Measurements from ENCODE around the gene BMPR1A. TPM values are rescaled to one million over a fixed set of nuclear protein-coding genes. Genes with fewer than 3 reads are reported as not detected.

BMPR1A gene
- total and polyA plus RNA-seq, 2 of the 13 experiments (the other 11 are each of a cell fraction or from before 2014, with no cell fraction given) = 17.8 to 44.2 TPM

GRCh38 chr10:86782701-86783418 lies 26.4 kb downstream of the BMPR1A start:
- in situ Hi-C loops (cut with HindIII; ENCODE audit: extremely low pct_ligation_motif_present, low pct_unique_long_range_greater_than_20kb) = no loop called here
- Histone ChIP-seq H3K27me3 (ENCODE audit: control insufficient read depth in 1 of 2, insufficient read depth in 2 of 2, low read length in 2 of 2) (no peaks in the 10 kb centered on the region), H2AFZ (ENCODE audit: low read length) (no peak overlapping the region), H3K4me3 (replicated peaks in 1 of 3; ENCODE audit: insufficient read depth in 1 of 3, low read depth in 2 of 3, low read length in 3 of 3) (no peak overlapping the region), H3K36me3 (replicated peaks in 1 of 2; ENCODE audit: control insufficient read depth in 1 of 2, insufficient read depth in 2 of 2, low read length in 2 of 2) (0 out of 5 replicates have a peak, but pooled peaks cover 0 to 3% of the 10 kb centered on the region in 2 experiments), H3K9me3 (ENCODE audit: low read length) (no peaks in the 10 kb centered on the region), H3K4me1 (ENCODE audit: insufficient read depth, low read length) (peaks cover 39% of the 10 kb centered on the region), H3K9ac (ENCODE audit: insufficient read depth, low read depth, low read length) (no peak overlapping the region), H3K4me2 (ENCODE audit: low read depth, low read length) (no peak overlapping the region), H3K27ac (ENCODE audit: extremely low read length, insufficient read depth, low read length) (no peak overlapping the region), H4K20me1 (ENCODE audit: insufficient read depth, low read length) (peaks cover 16% of the 10 kb centered on the region; the same call in 1 of the 2 replicates), H3K79me2 (ENCODE audit: insufficient read depth, low read length) (peaks cover 88% of the 10 kb centered on the region)
- ChIA-PET POLR2A (no interaction called here), CTCF (ENCODE audit: low intra/inter-chr PET ratio, low total read pairs) (no interaction called here)
- no peak for TF ChIP-seq TRIM22 (IDR thresholded peaks at IDR 0.05)
- TF ChIP-seq MAFF (IDR thresholded peaks at IDR 0.05; ENCODE audit: low read depth, low read length) = no peak
- no peak for TF ChIP-seq EP300 (IDR thresholded peaks at IDR 0.05; ENCODE audit: low read depth in 2 of 2, low read length in 2 of 2)
- TF ChIP-seq EP300 (CRISPR knock-in tag; IDR thresholded peaks at IDR 0.05; ENCODE audit: borderline replicate concordance) = no peak
- no peak for TF ChIP-seq PHB2 (IDR thresholded peaks at IDR 0.05; ENCODE audit: partially characterized antibody)
- TF ChIP-seq ZNF83 (CRISPR knock-in tag; IDR thresholded peaks at IDR 0.05; ENCODE audit: borderline replicate concordance) = no peak
- no peak for TF ChIP-seq PAWR (CRISPR knock-in tag; IDR thresholded peaks at IDR 0.05; ENCODE audit: borderline replicate concordance)
- no peak for TF ChIP-seq ZNF569 (CRISPR knock-in tag; IDR thresholded peaks at IDR 0.05; ENCODE audit: borderline replicate concordance)
- TF ChIP-seq NONO (IDR thresholded peaks at IDR 0.05) = no peak
- TF ChIP-seq NONO (CRISPR knock-in tag; conservative IDR thresholded peaks at IDR 0.05) = no peak
- no peak for TF ChIP-seq FLYWCH1 (CRISPR knock-in tag; IDR thresholded peaks at IDR 0.05)
- no peak for TF ChIP-seq SALL1 (CRISPR knock-in tag; IDR thresholded peaks at IDR 0.05)
- TF ChIP-seq NPAS2 (CRISPR knock-in tag; IDR thresholded peaks at IDR 0.05; ENCODE audit: borderline replicate concordance) = no peak
- TF ChIP-seq ZKSCAN1 (IDR thresholded peaks at IDR 0.05; ENCODE audit: low read length) = no peak
- no peak for TF ChIP-seq SMAD9 (CRISPR knock-in tag; IDR thresholded peaks at IDR 0.05)
- no peak for TF ChIP-seq ZNF362 (CRISPR knock-in tag; IDR thresholded peaks at IDR 0.05; ENCODE audit: borderline replicate concordance)
- no peak for TF ChIP-seq SMAD3 (CRISPR knock-in tag; IDR thresholded peaks at IDR 0.05)
- TF ChIP-seq CBX1 (IDR thresholded peaks at IDR 0.05; ENCODE audit: low read depth) = no peak
- TF ChIP-seq, protein P1, sequence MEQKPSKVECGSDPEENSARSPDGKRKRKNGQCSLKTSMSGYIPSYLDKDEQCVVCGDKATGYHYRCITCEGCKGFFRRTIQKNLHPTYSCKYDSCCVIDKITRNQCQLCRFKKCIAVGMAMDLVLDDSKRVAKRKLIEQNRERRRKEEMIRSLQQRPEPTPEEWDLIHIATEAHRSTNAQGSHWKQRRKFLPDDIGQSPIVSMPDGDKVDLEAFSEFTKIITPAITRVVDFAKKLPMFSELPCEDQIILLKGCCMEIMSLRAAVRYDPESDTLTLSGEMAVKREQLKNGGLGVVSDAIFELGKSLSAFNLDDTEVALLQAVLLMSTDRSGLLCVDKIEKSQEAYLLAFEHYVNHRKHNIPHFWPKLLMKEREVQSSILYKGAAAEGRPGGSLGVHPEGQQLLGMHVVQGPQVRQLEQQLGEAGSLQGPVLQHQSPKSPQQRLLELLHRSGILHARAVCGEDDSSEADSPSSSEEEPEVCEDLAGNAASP (CRISPR knock-in tag; IDR thresholded peaks at IDR 0.05; ENCODE audit: borderline replicate concordance) = no peak
- no peak for FAIRE-seq
- intact Hi-C loops (cut with micrococcal nuclease; ENCODE audit: unreplicated experiment) = no loop called here
- BruUV-seq (replicated peaks) = no TSS peak
- whole genome bisulfite sequencing (ENCODE audit: low lambda C conversion rate) = 94% methylated on average over 1 of the region's 1 CpG
- no peak for DNase-seq (ENCODE audit: low spot score)
- no peak for ATAC-seq

Data from HepG2 (cell line).